Measurements from ENCODE around the gene COBL.

COBL gene

GRCh38 chr7:51328351-51328801 lies 11.8 kb upstream of the COBL start:
- no peak for DNase-seq (ENCODE audit: low read depth, low spot score)

- DNase-seq (ENCODE audit: low read depth, low spot score) = peak; percentile 94
Measured at GRCh38 chr7:51327287-51327717, 10.7 kb upstream of the COBL start.

GRCh38 chr7:51326656-51327286 lies 10.2 kb upstream of the COBL start:
- DNase-seq (ENCODE audit: low read depth, low spot score) = peak; percentile 95

GRCh38 chr7:51325908-51326307 lies 9.3 kb upstream of the COBL start:
- no peak for DNase-seq (ENCODE audit: low read depth, low spot score)

- DNase-seq (ENCODE audit: low read depth, low spot score) = no peak
Measured at GRCh38 chr7:51325261-51325676, 8.7 kb upstream of the COBL start.

GRCh38 chr7:51324206-51324898 lies 7.7 kb upstream of the COBL start:
- no peak for DNase-seq (ENCODE audit: low read depth, low spot score)

- DNase-seq (ENCODE audit: low read depth, low spot score) = no peak
Measured at GRCh38 chr7:51321961-51322515, 5.4 kb upstream of the COBL start.

- no peak for DNase-seq (ENCODE audit: low read depth, low spot score)
Measured at GRCh38 chr7:51318886-51319579, 2.4 kb upstream of the COBL start.

GRCh38 chr7:51318001-51318400 lies 1.4 kb upstream of the COBL start:
- no peak for DNase-seq (ENCODE audit: low read depth, low spot score)

- DNase-seq (ENCODE audit: low read depth, low spot score) = no peak
Measured at GRCh38 chr7:51317582-51317910, 937 bp upstream of the COBL start.

- no peak for DNase-seq (ENCODE audit: low read depth, low spot score)
Measured at GRCh38 chr7:51316262-51316665, 345 bp downstream of the COBL start.

GRCh38 chr7:51315393-51316261 lies 982 bp downstream of the COBL start:
- DNase-seq (ENCODE audit: low read depth, low spot score) = no peak

GRCh38 chr7:51314726-51315125 lies 1.9 kb downstream of the COBL start:
- DNase-seq (ENCODE audit: low read depth, low spot score) = no peak

- DNase-seq (ENCODE audit: low read depth, low spot score) = no peak
Measured at GRCh38 chr7:51313738-51314425, 2.7 kb downstream of the COBL start.

- no peak for DNase-seq (ENCODE audit: low read depth, low spot score)
Measured at GRCh38 chr7:51312951-51313737, 3.5 kb downstream of the COBL start.

- no peak for DNase-seq (ENCODE audit: low read depth, low spot score)
Measured at GRCh38 chr7:51311166-51311565, 5.4 kb downstream of the COBL start.

GRCh38 chr7:51310131-51310583 lies 6.5 kb downstream of the COBL start:
- DNase-seq (ENCODE audit: low read depth, low spot score) = no peak

GRCh38 chr7:51309361-51310130 lies 7.1 kb downstream of the COBL start:
- DNase-seq (ENCODE audit: low read depth, low spot score) = no peak

GRCh38 chr7:51308696-51309095 lies 7.9 kb downstream of the COBL start:
- no peak for DNase-seq (ENCODE audit: low read depth, low spot score)
